Inferior parietal cortex (tissue), 1 donor: ENCODE measurements around the gene THSD7A.

Source experiments
- DNase-seq: peaks from one replicate; pipeline ENCODE4 v3.0.0-alpha.2; 2016; ENCODE audit errors: extremely low spot score

The THSD7A gene

GRCh38 chr7:11751807-11752389 is 80.1 kb downstream of the THSD7A start:
- no peak for DNase-seq

GRCh38 chr7:11751315-11751714 is 80.7 kb downstream of the THSD7A start:
- DNase-seq = no peak

- no peak for DNase-seq
Measured at GRCh38 chr7:11750191-11750590, 81.8 kb downstream of the THSD7A start.

- DNase-seq = no peak
Measured at GRCh38 chr7:11749629-11750028, 82.4 kb downstream of the THSD7A start.

- DNase-seq = no peak
Measured at GRCh38 chr7:11748884-11749283, 83.1 kb downstream of the THSD7A start.

GRCh38 chr7:11747715-11748485 is 84.1 kb downstream of the THSD7A start:
- no peak for DNase-seq

- DNase-seq = no peak
Measured at GRCh38 chr7:11746591-11746990, 85.4 kb downstream of the THSD7A start.

- no peak for DNase-seq
Measured at GRCh38 chr7:11743548-11743947, 88.5 kb downstream of the THSD7A start.

- DNase-seq = no peak
Measured at GRCh38 chr7:11743016-11743415, 89.0 kb downstream of the THSD7A start.

GRCh38 chr7:11742496-11742895 is 89.5 kb downstream of the THSD7A start:
- no peak for DNase-seq

- no peak for DNase-seq
Measured at GRCh38 chr7:11737723-11738122, 94.3 kb downstream of the THSD7A start.

GRCh38 chr7:11732207-11732606 is 99.8 kb downstream of the THSD7A start:
- DNase-seq = no peak

- DNase-seq = no peak
Measured at GRCh38 chr7:11730725-11731124, 101.3 kb downstream of the THSD7A start.

GRCh38 chr7:11727864-11728263 is 104.1 kb downstream of the THSD7A start:
- no peak for DNase-seq

- no peak for DNase-seq
Measured at GRCh38 chr7:11726794-11727155, 105.2 kb downstream of the THSD7A start.

- no peak for DNase-seq
Measured at GRCh38 chr7:11726001-11726793, 105.8 kb downstream of the THSD7A start.

- no peak for DNase-seq
Measured at GRCh38 chr7:11716185-11716584, 115.8 kb downstream of the THSD7A start.

GRCh38 chr7:11714676-11715075 is 117.3 kb downstream of the THSD7A start:
- no peak for DNase-seq

GRCh38 chr7:11714205-11714604 is 117.8 kb downstream of the THSD7A start:
- no peak for DNase-seq

- no peak for DNase-seq
Measured at GRCh38 chr7:11713352-11713751, 118.6 kb downstream of the THSD7A start.

GRCh38 chr7:11710377-11710776 is 121.6 kb downstream of the THSD7A start:
- DNase-seq = no peak

- no peak for DNase-seq
Measured at GRCh38 chr7:11709196-11709595, 122.8 kb downstream of the THSD7A start.
